ENCODE data around the gene BTBD9.

DNA sequence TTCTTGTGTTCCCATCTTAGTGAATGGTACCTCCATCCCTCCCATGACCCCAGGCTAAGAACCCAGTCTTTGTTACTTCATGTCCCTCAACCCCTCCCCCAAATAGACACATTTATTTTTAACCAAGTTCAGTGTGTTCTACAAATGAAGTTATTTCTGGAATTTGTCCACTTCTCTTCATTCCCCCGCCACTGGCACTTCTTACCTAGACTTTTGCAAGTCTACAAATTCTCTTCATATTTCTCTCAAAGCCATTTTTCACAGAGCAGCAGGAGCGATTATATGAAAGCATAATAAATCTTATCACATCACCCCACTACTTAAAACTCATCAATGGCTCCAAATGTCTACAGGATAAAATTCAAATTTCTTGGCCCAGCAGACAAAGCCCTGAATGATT, 131.4 kb downstream of the BTBD9 start:
- TF ChIP-seq EP300 (IDR thresholded peaks at IDR 0.05; ENCODE audit: low read depth) (no peak), POLR2AphosphoS5 (IDR thresholded peaks at IDR 0.05) (no peak)

Data from transverse colon (tissue), 3 donors.